H9 (cell line): ENCODE measurements around the gene CRYGN. TPM values are rescaled to one million over a fixed set of nuclear protein-coding genes. Genes with fewer than 3 reads are reported as not detected.

Source experiments
- DNase-seq: peaks from one replicate; pipeline ENCODE4 v3.0.0-alpha.2; 2017
- H2AFZ ChIP-seq: one replicate; pipeline ENCODE4 v1.6.1; 2013; ENCODE audit warnings: mild to moderate bottlenecking, low read length, control low read depth, moderate library complexity
- H2AK5ac ChIP-seq: 2 replicates; pipeline ENCODE4 v1.6.1; 2013; ENCODE audit warnings: low read length, control low read depth, mixed read lengths; ENCODE audit not compliant: insufficient read length
- H2BK120ac ChIP-seq: one replicate; pipeline ENCODE4 v1.6.1; 2013; ENCODE audit warnings: low read depth, mild to moderate bottlenecking, low read length, control low read depth, inconsistent platforms; ENCODE audit not compliant: poor library complexity, severe bottlenecking
- H2BK12ac ChIP-seq: 2 replicates; pipeline ENCODE4 v1.6.1; 2013; ENCODE audit warnings: low read length, control low read depth, mixed read lengths, low read depth; ENCODE audit not compliant: insufficient read length
- H2BK15ac ChIP-seq: 2 replicates; pipeline ENCODE4 v1.6.1; 2013; ENCODE audit warnings: low read depth, low read length, control low read depth
- H2BK20ac ChIP-seq: one replicate; pipeline ENCODE4 v1.6.1; 2013; ENCODE audit warnings: low read depth, mild to moderate bottlenecking, low read length, control low read depth, inconsistent platforms; ENCODE audit not compliant: poor library complexity, severe bottlenecking
- H2BK5ac ChIP-seq: 2 replicates; pipeline ENCODE4 v1.6.1; 2013; ENCODE audit warnings: low read length, control low read depth, mixed read lengths; ENCODE audit not compliant: insufficient read length
- H3K14ac ChIP-seq: 2 replicates; pipeline ENCODE4 v1.6.1; 2013; ENCODE audit warnings: low read length, control low read depth; ENCODE audit not compliant: insufficient read depth
- H3K18ac ChIP-seq: 2 replicates; pipeline ENCODE4 v1.6.1; 2013; ENCODE audit warnings: low read depth, mild to moderate bottlenecking, mixed read lengths, low read length, control low read depth; ENCODE audit not compliant: insufficient read length
- H3K23ac ChIP-seq: 2 replicates; pipeline ENCODE4 v1.6.1; 2013; ENCODE audit warnings: low read length, control low read depth, mixed read lengths, low read depth; ENCODE audit not compliant: insufficient read length
- H3K23me2 ChIP-seq: 2 replicates; pipeline ENCODE4 v1.6.1; 2013; ENCODE audit warnings: low read depth, mild to moderate bottlenecking, mixed read lengths, low read length, control low read depth; ENCODE audit not compliant: insufficient read length, poor library complexity, severe bottlenecking
- H3K27ac ChIP-seq: 2 replicates; pipeline ENCODE4 v1.5.1; 2013; ENCODE audit warnings: low read length, control low read depth, mixed read lengths, low read depth; ENCODE audit not compliant: insufficient read length
- H3K27me3 ChIP-seq: 2 replicates; pipeline ENCODE4 v1.6.1; 2013; ENCODE audit warnings: low read length, control low read depth, inconsistent platforms; ENCODE audit not compliant: insufficient read depth
- H3K4ac ChIP-seq: 2 replicates; pipeline ENCODE4 v1.6.1; 2013; ENCODE audit warnings: low read depth, mild to moderate bottlenecking, control low read depth, inconsistent platforms, low read length, moderate library complexity
- H3K4me1 ChIP-seq: 2 replicates; pipeline ENCODE4 v1.6.1; 2013; ENCODE audit warnings: low read length, control low read depth, inconsistent platforms; ENCODE audit not compliant: insufficient read depth
- H3K4me2 ChIP-seq: 2 replicates; pipeline ENCODE4 v1.6.1; 2013; ENCODE audit warnings: low read length, control low read depth, mixed read lengths; ENCODE audit not compliant: insufficient read length, insufficient read depth
- H3K56ac ChIP-seq: 2 replicates; pipeline ENCODE4 v1.6.1; 2013; ENCODE audit warnings: low read depth, mild to moderate bottlenecking, mixed read lengths, low read length, control low read depth; ENCODE audit not compliant: insufficient read length
- H3K79me1 ChIP-seq: 2 replicates; pipeline ENCODE4 v1.6.1; 2013; ENCODE audit warnings: low read depth, mild to moderate bottlenecking, moderate library complexity, low read length, control low read depth, inconsistent platforms; ENCODE audit not compliant: insufficient read depth, poor library complexity, severe bottlenecking
- H3K79me2 ChIP-seq: 2 replicates; pipeline ENCODE4 v1.6.1; 2013; ENCODE audit warnings: low read length, control low read depth, inconsistent platforms; ENCODE audit not compliant: insufficient read depth
- H3K9ac ChIP-seq: 2 replicates; pipeline ENCODE4 v1.6.1; 2013; ENCODE audit warnings: low read length, control low read depth, mixed read lengths; ENCODE audit not compliant: insufficient read length; ENCODE audit errors: extremely low read depth
- H3K9me3 ChIP-seq: one replicate; pipeline ENCODE4 v1.6.1; 2013; ENCODE audit warnings: low read depth, low read length, inconsistent platforms; ENCODE audit not compliant: control insufficient read depth
- H3T11ph ChIP-seq: one replicate; pipeline ENCODE4 v1.6.1; 2013; ENCODE audit warnings: mild to moderate bottlenecking, low read length, control low read depth, inconsistent platforms
- H4K20me1 ChIP-seq: one replicate; pipeline ENCODE4 v1.6.1; 2013; ENCODE audit not compliant: control insufficient read depth, insufficient read length, insufficient read depth
- H4K5ac ChIP-seq: 2 replicates; pipeline ENCODE4 v1.6.1; 2013; ENCODE audit warnings: low read depth, mild to moderate bottlenecking, mixed read lengths, low read length, control low read depth; ENCODE audit not compliant: insufficient read length
- H4K8ac ChIP-seq: replicated peaks from 2 replicates; pipeline ENCODE4 v1.6.1; 2013; ENCODE audit warnings: low read length, control low read depth, mixed read lengths, low read depth; ENCODE audit not compliant: insufficient read length
- H4K91ac ChIP-seq: 2 replicates; pipeline ENCODE4 v1.6.1; 2013; ENCODE audit warnings: low read depth, mild to moderate bottlenecking, moderate library complexity, mixed read lengths, low read length, control low read depth; ENCODE audit not compliant: insufficient read length
- H3K27ac Mint-ChIP-seq, 3 experiments: 2 replicates in 2 of 3; 3 replicates in 1 of 3; pipeline ENCODE4 v1.8.0; 2020 to 2021; ENCODE audit warnings: mixed read lengths in 3 of 3, mild to moderate bottlenecking in 1 of 3, moderate library complexity in 1 of 3
- H3K27me3 Mint-ChIP-seq: 2 replicates; pipeline ENCODE4 v1.8.0; 2021; ENCODE audit warnings: low read depth, mild to moderate bottlenecking, moderate library complexity, mixed read lengths
- H3K36me3 Mint-ChIP-seq, 3 experiments: 2 replicates in 2 of 3; 3 replicates in 1 of 3; pipeline ENCODE4 v1.8.0; 2020 to 2021; ENCODE audit warnings: low read depth in 3 of 3, mixed read lengths in 3 of 3; ENCODE audit not compliant: insufficient read depth in 1 of 3
- H3K4me1 Mint-ChIP-seq, 2 experiments: 2 replicates each; pipeline ENCODE4 v1.8.0; 2020; ENCODE audit warnings: mixed read lengths in 2 of 2
- H3K4me3 Mint-ChIP-seq, 2 experiments: 2 replicates in 1 of 2; 3 replicates in 1 of 2; pipeline ENCODE4 v1.8.0; 2020 to 2021; ENCODE audit warnings: mild to moderate bottlenecking in 2 of 2, mixed read lengths in 2 of 2, moderate library complexity in 1 of 2
- H3K9me3 Mint-ChIP-seq, 2 experiments: 2 replicates in 1 of 2; 3 replicates in 1 of 2; pipeline ENCODE4 v1.8.0; 2020; ENCODE audit warnings: mild to moderate bottlenecking in 2 of 2, mixed read lengths in 2 of 2, moderate library complexity in 1 of 2
- CTCF ChIP-seq: fragments of 200-600 bp; sonication (generic); conservative IDR thresholded peaks from 3 replicates; pipeline ENCODE4 v1.8.0; 2021; ENCODE audit warnings: antibody characterized with exemption, mild to moderate bottlenecking
- WGBS: extraction: QIAGEN DNeasy Blood & Tissue Kit; methylation state at CpG from one replicate; pipeline ENCODE4 v1.1.7; 2013; ENCODE audit warnings: missing lambda C conversion rate, low lambda C conversion rate, mixed read lengths; ENCODE audit not compliant: insufficient read length; ENCODE audit errors: extremely low coverage; 5-methylcytosine and 5-hydroxymethylcytosine counted together
- total RNA-seq: library from RNA; stranded (reverse); gene quantifications from 2 replicates; pipeline ENCODE4 v1.2.1, GENCODE V29; 2021

Gene CRYGN
- total RNA-seq, 1 experiment from 2014 or later = 1.8 TPM

- peaks cover 0 to 3% of the 10 kb centered on the region in 2 experiments; a peak in 1 of 5 replicates for H3K9me3 Mint-ChIP-seq
- Histone ChIP-seq H3K27ac (no peak overlapping the region), H2BK15ac (no peak overlapping the region), H3T11ph (no peak overlapping the region), H3K14ac (no peak overlapping the region), H3K4ac (no peak overlapping the region), H2AK5ac (no peak overlapping the region), H2BK12ac (no peak overlapping the region), H4K8ac (no peak overlapping the region), H2AFZ (no peak overlapping the region), H3K23me2 (peaks cover 25% of the 10 kb centered on the region), H2BK20ac (no peak overlapping the region), H3K79me2 (no peaks in the 10 kb centered on the region), H3K18ac (no peak overlapping the region), H2BK5ac (no peak overlapping the region), H4K91ac (no peak overlapping the region), H3K9me3 (no peaks in the 10 kb centered on the region), H3K79me1 (no peaks in the 10 kb centered on the region), H3K27me3 (peaks cover 6% of the 10 kb centered on the region; the same call in 1 of the 2 replicates), H4K20me1 (no peaks in the 10 kb centered on the region), H3K4me2 (peak overlapping the region; percentile 59), H3K56ac (no peak overlapping the region), H3K4me1 (peaks cover 9% of the 10 kb centered on the region; the same call in 1 of the 2 replicates), H3K9ac (no peak overlapping the region), H3K23ac (no peak overlapping the region), H2BK120ac (no peak overlapping the region), H4K5ac (no peak overlapping the region)
- DNase-seq = peak; percentile 31
- peaks cover 29 to 32% of the 10 kb centered on the region in 2 experiments for H3K4me1 Mint-ChIP-seq
- peaks cover 74% of the 10 kb centered on the region for H3K27me3 Mint-ChIP-seq
- peak overlapping the region; percentile 77 to 87; a peak in 4 of 5 replicates for H3K4me3 Mint-ChIP-seq
- peaks cover 0 to 6% (median 2%) of the 10 kb centered on the region in 3 experiments; a peak in 4 of 7 replicates for H3K36me3 Mint-ChIP-seq
- H3K27ac Mint-ChIP-seq = no peak overlapping the region
- no CpG with 5 or more reads among the region's 6 CpGs for WGBS
- TF ChIP-seq CTCF = no peak
These were observed 28.4 kb downstream of the CRYGN start for GRCh38 chr7:151411551-151411950.
